B cell (primary cell): ENCODE results near the gene PHOSPHO1. TPM values are rescaled to one million over a fixed set of nuclear protein-coding genes. Genes with fewer than 3 reads are reported as not detected.
A peak's percentile ranks its signal among the peaks of the same experiment; 100 is the strongest.

Experiments used
- ATAC-seq: fragments of 200-7000 bp; cut with Tn5 transposase; one replicate; pipeline ENCODE4 v1.10.0; 2021; ENCODE audit warnings: low read depth, mild to moderate bottlenecking, moderate number of reproducible peaks, moderate library complexity
- CTCF ChIA-PET: fragments of 350-600 bp; sonication (Branson Sonifier 250); formaldehyde crosslinking; loops from one replicate; lab custom pipeline; 2021; ENCODE audit warnings: antibody characterized with exemption, inconsistent platforms; lab: Charles Lee
- POLR2A ChIA-PET: fragments of 350-600 bp; sonication (Branson Sonifier 250); formaldehyde crosslinking; loops from one replicate; lab custom pipeline; 2021; ENCODE audit warnings: antibody characterized with exemption; lab: Charles Lee
- DNase-seq: peaks from one replicate; pipeline ENCODE4 v3.0.0; 2013
- H2AFZ ChIP-seq: 2 replicates; pipeline ENCODE4 v1.6.1; 2012; ENCODE audit warnings: mild to moderate bottlenecking, low read depth, low read length; ENCODE audit not compliant: insufficient read depth, poor library complexity, severe bottlenecking
- H3K27ac ChIP-seq, 2 donors: 1 replicate in 1 of 2; 2 replicates in 1 of 2; pipeline ENCODE4 v1.5.1; 2012 to 2013; ENCODE audit warnings: low read length in 2 of 2, mild to moderate bottlenecking in 2 of 2, moderate library complexity in 1 of 2
- H3K27me3 ChIP-seq, 4 experiments: fragments of 200-600 bp in 1 of 4; sonication (generic) in 1 of 4; replicated peaks in 1 of 4; 1 replicate in 2 of 4; 2 replicates in 2 of 4; pipeline versions ENCODE4 v1.6.1 to v1.7.0; 2013 to 2016; ENCODE audit warnings: low read length in 3 of 4, mild to moderate bottlenecking in 2 of 4, mixed read lengths in 1 of 4, moderate library complexity in 1 of 4; ENCODE audit not compliant: insufficient read depth in 4 of 4, control insufficient read depth in 3 of 4; ENCODE audit errors: control extremely low read depth in 1 of 4
- H3K36me3 ChIP-seq, 2 experiments: replicated peaks in 1 of 2; 1 replicate in 1 of 2; 2 replicates in 1 of 2; pipeline versions ENCODE4 v1.6.1 to v1.7.1; 2013; ENCODE audit warnings: low read length in 1 of 2; ENCODE audit not compliant: insufficient read depth in 2 of 2, control insufficient read depth in 1 of 2; ENCODE audit errors: control extremely low read depth in 1 of 2, extremely low read depth in 1 of 2
- H3K4me1 ChIP-seq, 2 donors: fragments of 200-600 bp in 1 of 2; sonication (generic) in 1 of 2; 1 replicate in 1 of 2; 2 replicates in 1 of 2; pipeline versions ENCODE4 v1.5.1 to v1.6.1; 2013 to 2017; ENCODE audit warnings: low read length in 2 of 2; ENCODE audit not compliant: control insufficient read depth in 2 of 2, insufficient read depth in 2 of 2
- H3K4me2 ChIP-seq: replicated peaks from 2 replicates; pipeline ENCODE3; 2012; ENCODE audit warnings: mild to moderate bottlenecking, low read depth, low read length; ENCODE audit not compliant: poor library complexity, severe bottlenecking
- H3K4me3 ChIP-seq, 5 experiments: fragments of 200-600 bp in 1 of 5; sonication (generic) in 1 of 5; 1 replicate in 3 of 5; 2 replicates in 2 of 5; pipeline versions ENCODE4 v1.5.1 to v1.7.0; 2011 to 2016; ENCODE audit warnings: low read length in 4 of 5, mild to moderate bottlenecking in 4 of 5, low read depth in 2 of 5, control low read depth in 1 of 5, moderate library complexity in 1 of 5; ENCODE audit not compliant: insufficient read depth in 1 of 5; ENCODE audit errors: control extremely low read depth in 1 of 5, extremely low read depth in 1 of 5
- H3K79me2 ChIP-seq: fragments of 200-600 bp; sonication (generic); one replicate; pipeline ENCODE4 v1.6.0; 2016; ENCODE audit warnings: low read length; ENCODE audit not compliant: control insufficient read depth, insufficient read depth
- H3K9ac ChIP-seq: fragments of 200-600 bp; sonication (generic); 2 replicates; pipeline ENCODE4 v1.6.1; 2017; ENCODE audit warnings: mild to moderate bottlenecking, low read length, moderate library complexity
- H3K9me3 ChIP-seq, 3 donors: one replicate each; pipeline versions ENCODE4 v1.6.1 to v1.7.1; 2013; ENCODE audit warnings: low read length in 2 of 3; ENCODE audit not compliant: control insufficient read depth in 2 of 3, insufficient read depth in 1 of 3; ENCODE audit errors: control extremely low read depth in 1 of 3
- H4K20me1 ChIP-seq: 2 replicates; pipeline ENCODE4 v1.6.0; 2012; ENCODE audit warnings: mild to moderate bottlenecking, low read length; ENCODE audit not compliant: insufficient read depth, control insufficient read depth, poor library complexity, severe bottlenecking
- H3K27ac Mint-ChIP-seq: one replicate; pipeline ENCODE4 v1.8.0; 2021; ENCODE audit warnings: mixed read lengths
- H3K27me3 Mint-ChIP-seq: one replicate; pipeline ENCODE4 v1.8.0; 2021; ENCODE audit warnings: mixed read lengths
- H3K4me1 Mint-ChIP-seq: one replicate; pipeline ENCODE4 v1.8.0; 2021; ENCODE audit warnings: mixed read lengths
- H3K4me3 Mint-ChIP-seq: one replicate; pipeline ENCODE4 v1.8.0; 2021; ENCODE audit warnings: mixed read lengths
- H3K9me3 Mint-ChIP-seq: one replicate; pipeline ENCODE4 v1.8.0; 2022; ENCODE audit warnings: mixed read lengths; ENCODE audit not compliant: insufficient read depth
- EZH2 ChIP-seq: IDR thresholded peaks from 2 replicates; pipeline ENCODE4 v1.6.1; 2012; ENCODE audit warnings: borderline replicate concordance, low read depth, mild to moderate bottlenecking, moderate library complexity, low read length; ENCODE audit not compliant: insufficient read depth, poor library complexity, severe bottlenecking
- WGBS: methylation state at CpG from one replicate; pipeline ENCODE4 v1.1.5; 2013; ENCODE audit warnings: missing lambda C conversion rate; ENCODE audit not compliant: insufficient coverage; 5-methylcytosine and 5-hydroxymethylcytosine counted together
- intact Hi-C: fragments of 100-400 bp; cut with micrococcal nuclease; formaldehyde crosslinking; loops from one replicate; pipeline ENCODE4 v1.10.0; 2022
- polyA plus RNA-seq: library from polyadenylated mRNA; depleted of rRNA; stranded (reverse); fragments of >200 nt; gene quantifications from 2 replicates; pipeline ENCODE4 v1.2.3, GENCODE V29; 2012
- total RNA-seq, 2 donors: library from RNA; stranded (reverse); fragments of 120-200 nt in 1 of 2; gene quantifications; 1 replicate in 1 of 2; 2 replicates in 1 of 2; pipeline versions ENCODE4 v1.2.3 to v1.2.4, GENCODE V29; 2013 to 2022
- TF ChIP-seq, protein P1 (sequence below): fragments of 200-600 bp; IDR thresholded peaks from one replicate; pipeline ENCODE4 v1.8.0; 2022; ENCODE audit warnings: antibody characterized with exemption, mild to moderate bottlenecking

PHOSPHO1 gene
- total and polyA plus RNA-seq, 2 donors (not counting 1 experiment from before 2014, with no cell fraction given): 0.15 TPM; not detected in 1

DNA sequence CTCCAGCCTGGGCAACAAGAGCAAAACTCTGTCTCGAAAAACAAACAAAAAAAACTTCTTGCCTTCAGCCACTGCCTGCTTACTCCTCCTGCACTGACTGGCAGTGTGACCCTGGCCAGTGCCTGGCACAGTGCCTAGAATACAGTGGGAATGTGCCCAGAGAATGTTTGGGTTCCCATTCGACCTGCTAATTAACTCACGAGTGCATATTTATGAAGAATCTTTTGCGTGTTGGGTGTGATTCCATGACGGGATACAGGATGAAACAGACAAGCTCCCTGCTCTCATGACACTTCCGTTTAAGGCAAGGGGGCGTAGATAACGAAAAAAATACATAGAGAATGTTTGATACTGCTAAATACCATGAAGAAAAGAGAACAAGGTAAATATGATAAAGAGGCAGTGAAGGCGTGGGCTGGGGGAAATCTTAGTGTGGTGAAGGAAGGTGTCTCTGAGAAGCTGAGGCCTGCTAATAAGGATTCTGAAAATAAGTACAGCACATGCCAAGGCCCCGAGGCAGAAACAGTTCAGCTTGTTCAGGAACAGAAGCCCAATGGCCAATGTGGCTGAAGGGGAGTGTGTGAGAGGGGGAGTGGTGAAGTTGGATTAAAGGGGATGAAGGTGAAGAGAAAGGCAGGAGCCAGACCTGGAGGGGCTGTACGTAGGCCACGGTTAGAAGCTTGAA is 15.8 kb downstream of the PHOSPHO1 start:
- Histone ChIP-seq H3K36me3 (peaks cover 3 to 7% of the 10 kb centered on the region in 2 experiments), H3K9me3 (peaks cover 0 to 6% (median 0%) of the 10 kb centered on the region in 3 donors), H3K27ac (peak overlapping the region; percentile 15 to 64), H3K4me2 (peak overlapping the region; percentile 39), H3K9ac (no peak overlapping the region), H3K27me3 (no peaks in the 10 kb centered on the region), H3K4me1 (peaks cover 92 to 100% of the 10 kb centered on the region in 2 donors), H3K4me3 (no peak overlapping the region), H3K79me2 (peaks cover 70% of the 10 kb centered on the region), H2AFZ (no peak overlapping the region), H4K20me1 (peaks cover 10% of the 10 kb centered on the region)
- Mint-ChIP-seq H3K27ac (peak overlapping the region; percentile 87), H3K27me3 (no peaks in the 10 kb centered on the region), H3K4me3 (peak overlapping the region; percentile 66), H3K4me1 (peaks cover 87% of the 10 kb centered on the region), H3K9me3 (no peaks in the 10 kb centered on the region)
- ATAC-seq (no peak), DNase-seq (peak; percentile 19)
- TF ChIP-seq, protein P1, sequence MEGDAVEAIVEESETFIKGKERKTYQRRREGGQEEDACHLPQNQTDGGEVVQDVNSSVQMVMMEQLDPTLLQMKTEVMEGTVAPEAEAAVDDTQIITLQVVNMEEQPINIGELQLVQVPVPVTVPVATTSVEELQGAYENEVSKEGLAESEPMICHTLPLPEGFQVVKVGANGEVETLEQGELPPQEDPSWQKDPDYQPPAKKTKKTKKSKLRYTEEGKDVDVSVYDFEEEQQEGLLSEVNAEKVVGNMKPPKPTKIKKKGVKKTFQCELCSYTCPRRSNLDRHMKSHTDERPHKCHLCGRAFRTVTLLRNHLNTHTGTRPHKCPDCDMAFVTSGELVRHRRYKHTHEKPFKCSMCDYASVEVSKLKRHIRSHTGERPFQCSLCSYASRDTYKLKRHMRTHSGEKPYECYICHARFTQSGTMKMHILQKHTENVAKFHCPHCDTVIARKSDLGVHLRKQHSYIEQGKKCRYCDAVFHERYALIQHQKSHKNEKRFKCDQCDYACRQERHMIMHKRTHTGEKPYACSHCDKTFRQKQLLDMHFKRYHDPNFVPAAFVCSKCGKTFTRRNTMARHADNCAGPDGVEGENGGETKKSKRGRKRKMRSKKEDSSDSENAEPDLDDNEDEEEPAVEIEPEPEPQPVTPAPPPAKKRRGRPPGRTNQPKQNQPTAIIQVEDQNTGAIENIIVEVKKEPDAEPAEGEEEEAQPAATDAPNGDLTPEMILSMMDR: no peak
- no peak for TF ChIP-seq EZH2
- 59% methylated on average over 10 of the region's 12 CpGs for WGBS
- CTCF ChIA-PET: interaction anchor here (0.7 to 11.9 kb wide), 8 partner anchors 8 to 34 kb away, joined by 3 to 140 read pairs (median 5); partner anchors contain the start of gene PHOSPHO1
- POLR2A ChIA-PET: interaction anchor here (2.3 kb wide), 1 partner anchor 22 kb away, joined by 19 read pairs; no protein-coding TSS in a partner anchor
- intact Hi-C loops: no loop called here

DNA sequence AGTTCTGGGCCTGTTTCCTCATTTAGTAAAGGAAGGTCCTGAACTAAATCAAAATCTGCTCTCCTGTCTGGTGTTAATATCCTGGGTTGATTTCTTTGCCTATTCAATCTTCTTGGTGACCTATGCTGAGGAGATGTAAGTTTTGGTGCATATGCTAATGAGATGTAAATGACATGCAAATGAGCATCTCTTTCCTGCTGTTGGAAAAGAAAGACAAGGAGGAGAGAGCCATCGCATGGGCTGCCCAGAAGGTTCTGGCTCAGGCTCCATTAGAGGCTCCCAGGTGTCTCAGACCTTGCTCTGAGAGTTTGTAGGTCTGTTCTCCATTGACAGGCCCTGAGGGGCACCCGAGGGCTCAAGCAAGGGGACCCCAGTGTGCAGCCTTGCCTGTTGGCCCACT is 16.7 kb downstream of the PHOSPHO1 start:
- Mint-ChIP-seq H3K27me3 (no peaks in the 10 kb centered on the region), H3K4me1 (peaks cover 88% of the 10 kb centered on the region), H3K4me3 (peak overlapping the region; percentile 88), H3K27ac (peak overlapping the region; percentile 97), H3K9me3 (no peaks in the 10 kb centered on the region)
- Histone ChIP-seq H3K36me3 (peaks cover 3 to 7% of the 10 kb centered on the region in 2 experiments), H3K27ac (peak overlapping the region; percentile 4 to 64), H3K4me3 (peak overlapping the region in 3 of 5 experiments; percentile 2 to 13 (median 4)), H4K20me1 (peaks cover 10% of the 10 kb centered on the region), H3K9ac (peak overlapping the region; percentile 2), H3K79me2 (peaks cover 80% of the 10 kb centered on the region), H3K4me1 (peaks cover 92 to 100% of the 10 kb centered on the region in 2 donors), H3K9me3 (no peaks in the 10 kb centered on the region), H3K4me2 (peak overlapping the region; percentile 74), H2AFZ (no peak overlapping the region), H3K27me3 (no peaks in the 10 kb centered on the region)
- ChIA-PET CTCF (interaction anchor here (1.8 to 11.9 kb wide), 3 partner anchors 9 to 20 kb away, joined by 5 to 140 read pairs (median 36); partner anchors contain the start of gene PHOSPHO1), POLR2A (interaction anchor here (1.1 kb wide), 1 partner anchor 10 kb away, joined by 3 read pairs; no protein-coding TSS in a partner anchor)
- WGBS: 75% methylated on average over 2 of the region's 2 CpGs
- no peak for DNase-seq
- ATAC-seq: no peak
- intact Hi-C loops: no loop called here
- TF ChIP-seq, protein P1: no peak
- no peak for TF ChIP-seq EZH2
